ENCODE data around the gene BRIP1.
A peak's percentile ranks its signal among the peaks of the same experiment; 100 is the strongest.

BRIP1 gene

GRCh38 chr17:61757168-61757567 is 106.2 kb downstream of the BRIP1 start:
- DNase-seq (ENCODE audit: low spot score), result no peak

- DNase-seq (ENCODE audit: low spot score), result no peak
Measured at GRCh38 chr17:61756561-61756960, 106.8 kb downstream of the BRIP1 start.

- DNase-seq (ENCODE audit: low spot score), result no peak
Measured at GRCh38 chr17:61755668-61756067, 107.7 kb downstream of the BRIP1 start.

GRCh38 chr17:61755078-61755477 is 108.2 kb downstream of the BRIP1 start:
- DNase-seq (ENCODE audit: low spot score), result no peak

- DNase-seq (ENCODE audit: low spot score), result no peak
Measured at GRCh38 chr17:61754124-61754523, 109.2 kb downstream of the BRIP1 start.

- DNase-seq (ENCODE audit: low spot score), result no peak
Measured at GRCh38 chr17:61753696-61754095, 109.6 kb downstream of the BRIP1 start.

- DNase-seq (ENCODE audit: low spot score), result no peak
Measured at GRCh38 chr17:61750656-61751055, 112.7 kb downstream of the BRIP1 start.

GRCh38 chr17:61749823-61750404 is 113.4 kb downstream of the BRIP1 start:
- no peak for DNase-seq (ENCODE audit: low spot score)

GRCh38 chr17:61746248-61746985 is 116.9 kb downstream of the BRIP1 start:
- no peak for DNase-seq (ENCODE audit: low spot score)

- DNase-seq (ENCODE audit: low spot score), result no peak
Measured at GRCh38 chr17:61744804-61745203, 118.5 kb downstream of the BRIP1 start.

- DNase-seq (ENCODE audit: low spot score), result no peak
Measured at GRCh38 chr17:61744252-61744651, 119.1 kb downstream of the BRIP1 start.

- DNase-seq (ENCODE audit: low spot score), result no peak
Measured at GRCh38 chr17:61743766-61744165, 119.6 kb downstream of the BRIP1 start.

- DNase-seq (ENCODE audit: low spot score), result no peak
Measured at GRCh38 chr17:61739002-61739401, 124.3 kb downstream of the BRIP1 start.

GRCh38 chr17:61738249-61738648 is 125.1 kb downstream of the BRIP1 start:
- no peak for DNase-seq (ENCODE audit: low spot score)

GRCh38 chr17:61737820-61738219 is 125.5 kb downstream of the BRIP1 start:
- no peak for DNase-seq (ENCODE audit: low spot score)

GRCh38 chr17:61736438-61736837 is 126.9 kb downstream of the BRIP1 start:
- no peak for DNase-seq (ENCODE audit: low spot score)

GRCh38 chr17:61735807-61736206 is 127.5 kb downstream of the BRIP1 start:
- no peak for DNase-seq (ENCODE audit: low spot score)

GRCh38 chr17:61734466-61734865 is 128.9 kb downstream of the BRIP1 start:
- no peak for DNase-seq (ENCODE audit: low spot score)

- DNase-seq (ENCODE audit: low spot score), result no peak
Measured at GRCh38 chr17:61734012-61734411, 129.3 kb downstream of the BRIP1 start.

- no peak for DNase-seq (ENCODE audit: low spot score)
Measured at GRCh38 chr17:61733021-61733420, 130.3 kb downstream of the BRIP1 start.

- DNase-seq (ENCODE audit: low spot score), result no peak
Measured at GRCh38 chr17:61732169-61732568, 131.2 kb downstream of the BRIP1 start.

GRCh38 chr17:61731330-61731729 is 132.0 kb downstream of the BRIP1 start:
- peak; percentile 6 for DNase-seq (ENCODE audit: low spot score)

- peak; percentile 8 for DNase-seq (ENCODE audit: low spot score)
Measured at GRCh38 chr17:61729690-61730268, 133.5 kb downstream of the BRIP1 start.

Data from AG08396 (cell line).